Midbrain (tissue), 1 donor: ENCODE measurements around the gene H2AZ1.
"Not testable (repeated sequence)": the region's sequence is repeated elsewhere in the genome, so short reads cannot be mapped to it uniquely, and the experiment has no call there.

ENCODE experiments used
- DNase-seq: peaks from one replicate; lab custom pipeline; 2025; lab: John Stamatoyannopoulos, UW

H2AZ1 gene

DNA sequence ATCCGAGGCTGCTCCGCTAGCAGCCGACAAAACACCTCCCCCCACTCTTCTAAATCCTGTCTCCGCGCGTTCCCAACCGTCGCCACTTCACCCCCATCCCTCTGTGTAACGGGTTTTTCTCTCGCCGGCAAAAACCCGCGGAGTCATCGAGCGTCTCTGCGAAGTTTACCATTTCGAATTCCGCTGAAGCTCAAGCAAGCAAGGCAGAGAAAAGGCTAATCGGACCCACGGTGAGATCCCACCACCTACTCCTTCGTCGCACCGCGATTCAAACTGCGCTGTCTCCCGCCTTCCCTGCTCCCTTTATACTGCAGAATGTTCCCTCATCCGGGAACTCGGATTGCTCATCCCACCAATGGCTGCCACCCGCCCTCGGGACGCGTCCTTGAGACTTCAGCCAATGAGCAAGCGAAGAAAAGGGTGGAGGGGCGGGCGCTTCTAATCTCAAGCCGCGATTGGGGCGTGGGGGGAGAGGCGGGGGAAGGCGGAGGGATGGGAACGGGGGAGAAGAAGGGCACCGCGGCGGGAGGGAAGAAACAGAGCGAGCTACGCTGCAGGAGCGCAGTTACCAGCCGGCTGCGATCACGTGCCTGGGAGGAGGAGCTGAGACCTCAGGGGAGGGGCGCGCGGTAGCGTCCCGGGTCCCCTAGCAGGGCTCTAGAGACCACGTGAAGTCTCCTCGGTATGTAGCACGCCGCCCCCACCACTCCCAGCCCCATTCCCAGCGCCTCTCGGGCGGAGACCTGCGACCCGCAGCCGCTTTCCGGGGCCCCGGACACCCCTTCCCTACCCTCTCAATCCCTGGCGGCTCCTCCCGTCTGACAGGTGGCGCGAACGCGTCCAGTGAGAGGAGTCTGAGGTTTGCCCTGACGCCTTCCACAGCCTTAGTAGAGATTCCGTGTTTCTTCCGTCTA lies at the start of gene H2AZ1:
Gene H2AZ1, minus strand, starts transcription at position 277 of the 914 bp plus-strand sequence. Its CDS starts 105 bp downstream, at position 172.
- DNase-seq = peak; percentile 99

DNA sequence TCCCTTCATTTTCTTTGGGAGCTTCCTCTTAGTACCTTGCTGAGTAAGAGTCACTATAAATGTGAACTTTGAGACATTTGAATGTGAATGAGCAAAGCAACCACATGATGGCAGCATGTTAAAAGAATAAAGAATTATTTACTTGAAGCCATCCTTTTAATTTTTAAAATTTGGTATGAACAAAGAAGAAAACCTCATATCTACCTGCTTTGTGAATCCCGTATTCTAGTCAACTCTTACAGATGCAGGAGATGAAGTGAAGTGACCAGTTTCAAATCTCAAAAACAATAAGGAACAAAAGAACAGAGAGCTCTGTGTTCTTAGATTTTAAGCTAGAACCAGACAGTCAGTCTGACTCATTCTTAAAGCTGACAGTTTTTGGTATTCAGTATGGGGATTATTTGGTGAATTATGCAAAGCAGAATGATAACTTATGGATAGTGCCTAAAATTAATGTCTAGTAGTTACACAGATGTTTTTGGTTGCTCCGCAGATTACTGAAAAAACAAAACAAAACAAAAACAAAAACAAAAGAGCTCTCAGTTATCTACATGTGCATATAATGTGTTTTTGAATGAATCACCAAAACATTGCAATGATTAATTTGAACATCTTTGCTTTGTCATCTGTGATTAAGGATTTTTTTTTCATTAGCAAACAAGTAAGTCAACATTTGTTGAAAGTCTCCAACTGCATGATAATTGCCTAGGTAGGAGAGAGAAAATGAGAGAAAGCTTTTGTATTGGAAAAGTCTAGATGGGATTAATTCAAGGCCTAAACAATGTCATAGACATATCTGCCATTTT lies 48.2 kb upstream of the H2AZ1 start:
- DNase-seq = peak; percentile 47

DNA sequence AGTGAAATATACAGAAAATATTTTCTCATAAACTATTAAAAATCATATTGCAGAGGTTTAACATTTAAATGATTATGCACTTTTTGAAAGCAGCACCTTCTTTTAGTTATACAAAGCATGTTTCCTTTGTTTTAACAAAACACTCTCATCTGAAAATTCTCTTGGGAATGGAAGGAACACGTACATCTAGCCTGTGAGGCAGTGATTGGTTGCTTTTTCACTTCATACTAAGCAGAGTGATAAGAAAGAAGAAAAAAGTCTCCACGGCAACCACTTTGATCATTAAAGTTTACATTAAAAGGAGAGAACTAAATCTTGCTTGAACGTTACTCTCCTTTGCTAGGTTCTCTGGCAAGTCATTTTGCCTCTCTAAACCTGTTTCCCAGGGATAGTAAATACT lies 41.7 kb upstream of the H2AZ1 start:
- DNase-seq = no peak

DNA sequence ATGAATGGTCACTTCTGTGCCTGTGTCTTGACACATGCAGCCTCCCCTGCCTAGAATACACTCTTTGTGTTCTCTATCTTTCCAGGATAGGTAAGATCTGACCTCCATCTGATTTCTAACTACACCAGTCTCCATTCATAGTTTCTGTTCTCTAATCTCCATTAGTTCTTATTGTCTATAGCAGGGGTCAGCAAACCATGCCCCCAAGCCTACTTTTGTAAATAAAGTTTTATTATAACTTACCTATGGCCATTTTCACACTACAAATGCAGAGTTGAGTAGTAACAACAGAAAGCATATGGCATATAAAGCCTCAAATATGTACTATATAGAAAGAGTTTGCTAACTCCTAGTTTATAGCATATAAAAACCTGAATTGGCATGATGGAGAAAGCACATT lies 37.6 kb upstream of the H2AZ1 start:
- no peak for DNase-seq

DNA sequence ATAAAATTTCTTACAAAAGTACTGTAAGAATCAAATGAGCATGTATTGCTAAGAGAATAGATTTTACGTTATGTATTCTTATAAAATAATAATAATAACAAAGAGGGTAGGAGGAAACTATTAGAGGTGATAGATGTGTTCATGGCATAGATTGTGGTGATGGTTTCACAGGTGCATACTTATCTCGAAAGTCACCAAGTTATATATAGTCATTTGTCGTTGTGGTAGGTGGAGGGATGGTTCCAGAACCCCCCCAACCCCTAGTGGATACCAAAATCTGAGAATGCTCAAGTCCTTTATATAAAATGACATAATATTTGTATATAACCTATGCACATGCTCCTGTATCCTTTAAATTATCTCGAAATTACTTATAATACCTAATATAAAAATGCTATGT lies 36.7 kb upstream of the H2AZ1 start:
- DNase-seq = no peak

DNA sequence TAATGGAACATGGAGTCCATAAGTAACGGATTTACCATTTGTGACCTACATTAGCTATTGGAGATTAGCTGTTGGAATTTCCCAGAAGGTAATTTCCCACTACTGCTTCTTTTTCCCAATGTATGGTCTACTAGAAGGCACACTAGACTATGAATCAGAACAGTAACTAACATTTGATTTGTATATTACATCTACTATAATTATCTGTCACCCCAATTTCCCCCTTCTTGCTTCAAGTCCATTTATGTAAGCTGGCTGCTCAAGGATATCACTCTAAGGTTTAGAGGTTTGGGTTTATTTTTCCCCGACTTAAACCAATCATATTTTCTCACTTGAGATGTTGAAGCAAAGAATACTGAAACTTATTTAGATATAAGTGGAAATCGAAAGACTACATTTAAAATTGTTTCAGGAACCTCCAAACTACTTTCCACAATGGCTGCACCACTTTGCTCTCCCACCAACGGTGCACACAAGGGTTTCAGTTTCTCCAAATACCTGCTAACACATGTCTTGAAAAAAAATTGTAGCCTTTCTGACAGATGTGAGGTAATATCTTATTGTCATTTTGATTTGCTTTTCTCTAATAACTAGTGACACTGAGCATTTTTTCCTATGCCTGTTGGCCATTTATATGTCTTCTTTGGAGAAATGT lies 33.3 kb upstream of the H2AZ1 start:
- DNase-seq = no peak

DNA sequence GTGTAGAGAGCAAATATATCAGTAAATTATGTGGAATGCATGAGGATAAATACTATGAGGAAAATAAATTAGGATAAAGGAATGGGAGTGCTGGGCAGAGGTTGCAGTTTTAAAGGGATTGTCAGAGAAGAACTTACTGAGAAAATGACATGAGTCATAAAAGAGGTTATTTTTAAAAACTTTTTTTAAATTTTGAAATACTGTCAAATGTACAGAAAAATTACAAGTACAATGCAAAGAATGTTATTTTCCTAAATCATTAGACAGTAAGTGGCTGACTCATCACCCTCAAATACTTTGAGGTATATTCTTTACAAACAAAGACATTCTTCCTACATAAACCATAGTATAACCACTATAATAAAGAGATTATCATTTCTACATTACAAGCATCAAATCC lies 29.8 kb upstream of the H2AZ1 start:
- DNase-seq = no peak

DNA sequence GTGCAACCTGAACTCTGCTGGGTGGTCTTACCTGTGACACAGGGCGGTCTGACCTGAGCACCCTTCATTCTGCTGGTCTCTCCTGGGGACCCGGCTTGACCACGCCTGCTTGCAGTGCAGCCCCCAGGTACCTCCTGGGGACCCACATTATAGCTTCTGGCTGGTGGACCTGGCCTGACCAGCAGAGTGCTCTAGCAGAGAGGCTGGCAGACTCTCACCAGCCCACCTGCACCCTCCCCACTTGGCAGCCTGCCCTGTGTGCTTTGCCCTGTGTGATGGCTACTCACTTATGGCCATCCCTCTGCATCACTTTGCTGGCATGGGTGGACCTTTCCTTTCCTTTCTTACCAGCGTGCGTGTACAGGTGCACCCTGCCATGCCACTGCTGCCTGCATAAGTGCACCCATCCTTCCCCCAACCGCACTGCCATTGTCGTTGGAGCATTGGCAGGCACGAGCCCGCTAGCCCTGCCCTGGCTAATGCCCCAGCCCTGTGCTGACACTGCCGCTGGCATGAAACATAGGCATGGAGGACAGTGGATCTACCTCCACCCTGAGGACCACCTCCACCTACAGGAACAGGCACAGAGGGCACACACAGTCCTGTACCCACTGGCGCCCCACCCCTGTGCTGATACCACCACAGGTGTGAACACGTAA lies 21.5 kb upstream of the H2AZ1 start:
- DNase-seq = no peak

DNA sequence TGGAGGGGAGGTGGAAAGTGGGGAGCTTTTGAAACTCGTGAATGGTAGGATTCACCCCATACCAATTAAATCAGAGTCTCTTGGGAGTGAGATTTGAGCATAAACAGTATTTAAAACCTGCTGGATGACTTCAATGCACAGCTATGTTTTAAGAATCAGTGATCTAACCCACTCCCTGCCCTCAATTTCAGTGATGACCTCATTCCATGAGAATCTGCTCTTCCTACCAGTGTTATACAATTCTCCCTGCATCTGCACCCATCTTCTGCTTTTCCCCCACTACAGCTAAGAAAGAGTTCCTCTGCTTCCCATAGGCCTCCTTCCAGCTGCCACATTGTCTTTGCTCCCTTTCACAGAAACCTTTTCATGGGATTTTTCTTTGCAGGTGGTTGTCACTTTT lies 18.3 kb upstream of the H2AZ1 start:
- DNase-seq = no peak

DNA sequence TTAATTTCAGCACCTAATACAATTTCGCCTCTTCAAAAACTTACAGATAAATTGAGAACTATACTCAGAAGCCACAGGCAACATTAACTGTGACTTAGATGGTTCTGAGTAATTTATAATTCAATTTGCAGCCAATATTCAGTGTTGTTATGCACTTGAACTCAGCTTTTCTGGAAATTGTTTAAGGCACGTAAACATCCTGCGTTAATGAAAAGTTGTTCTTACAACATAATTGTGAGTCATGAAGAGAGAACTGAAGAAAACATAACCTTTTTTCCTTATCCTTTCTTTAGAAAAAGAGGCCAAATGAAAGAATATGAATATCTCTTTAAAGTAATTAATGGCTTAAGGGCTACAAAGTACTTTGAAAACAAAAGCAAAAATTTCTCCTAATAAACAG lies 16.6 kb upstream of the H2AZ1 start:
- no peak for DNase-seq

DNA sequence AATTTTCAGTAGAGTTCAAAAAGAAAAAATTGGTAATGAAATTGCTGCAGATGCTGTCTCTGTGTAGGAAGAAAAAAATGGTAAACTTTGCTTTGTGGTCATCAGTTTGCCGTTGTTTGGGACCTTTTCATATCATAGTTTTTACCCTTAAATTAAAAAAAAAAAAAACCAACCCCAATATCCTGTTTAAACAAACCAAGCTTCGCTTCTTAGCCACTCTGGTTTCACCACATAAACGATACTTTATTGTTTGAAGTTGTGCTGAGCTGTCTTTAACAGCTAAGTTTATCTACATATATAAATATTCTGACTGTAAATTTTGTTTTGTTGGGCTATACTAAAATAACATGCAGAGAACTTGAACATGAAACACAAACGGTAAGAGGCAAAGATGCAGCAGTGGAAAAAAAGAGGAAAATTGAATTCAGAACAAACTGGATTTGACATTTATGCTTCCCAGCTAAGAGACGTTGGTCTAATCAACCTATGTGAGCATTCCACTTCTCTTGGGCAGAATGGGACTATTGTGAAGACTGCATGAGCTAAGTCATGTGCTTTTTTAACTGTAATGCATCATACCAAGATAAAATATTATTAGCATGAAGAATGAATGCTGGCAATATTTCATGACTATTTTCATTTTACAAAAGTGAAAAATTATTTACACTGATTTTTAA lies 15.7 kb upstream of the H2AZ1 start:
- DNase-seq = no peak

DNA sequence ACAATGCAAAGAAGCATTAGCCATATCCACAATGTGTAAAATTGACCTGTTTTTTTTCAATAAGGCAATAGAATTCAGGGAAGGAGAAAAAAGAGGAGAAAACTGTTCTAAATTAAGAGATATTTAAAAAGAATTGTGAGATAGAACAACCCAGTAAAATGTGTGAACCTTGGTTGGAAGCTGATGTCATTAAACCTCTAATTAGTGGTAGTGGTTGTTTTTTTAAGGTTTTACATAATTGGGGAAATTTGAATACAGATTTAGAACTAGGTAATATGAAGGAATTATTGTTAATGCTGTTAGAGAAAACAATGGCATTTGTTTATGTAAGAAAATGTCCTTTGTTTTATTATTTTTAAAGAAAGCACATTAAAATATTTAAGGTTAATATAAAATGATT lies 15.1 kb upstream of the H2AZ1 start:
- no peak for DNase-seq

DNA sequence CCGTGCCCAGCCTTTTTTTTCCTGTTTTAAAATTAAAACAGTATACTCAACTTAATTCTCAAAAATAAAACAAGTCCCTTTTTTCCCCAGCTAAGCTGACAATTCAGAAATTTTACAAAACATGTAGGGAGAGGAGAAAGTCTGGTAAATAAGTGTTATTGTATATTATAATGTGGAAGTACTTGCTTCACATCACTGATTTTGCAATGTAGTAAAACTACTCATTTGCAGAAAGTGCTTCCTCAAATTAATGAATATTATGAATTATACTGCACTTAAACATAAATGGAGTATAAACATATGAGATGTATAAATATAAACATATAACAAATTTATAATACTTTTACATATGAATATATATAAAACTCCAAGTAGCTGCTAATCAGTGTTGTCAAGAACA lies 11.6 kb upstream of the H2AZ1 start:
- DNase-seq = no peak

DNA sequence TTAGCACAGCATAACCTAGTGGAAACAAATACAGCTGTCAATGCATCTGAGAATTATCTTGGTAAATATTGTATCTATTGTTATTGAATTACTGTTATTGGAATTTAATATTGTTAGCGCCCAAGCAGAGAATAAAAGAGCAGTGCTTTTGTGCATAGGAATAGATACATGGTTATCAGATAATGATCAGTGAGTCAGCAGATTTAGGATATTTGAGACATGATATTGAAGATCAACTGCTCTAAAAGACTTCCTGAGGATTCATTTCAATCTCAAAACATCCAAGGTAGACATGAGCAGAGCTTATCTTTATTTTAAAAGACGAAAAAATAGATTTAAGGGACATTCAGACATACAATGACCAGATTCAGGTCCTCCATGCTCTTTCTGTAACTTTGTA lies 10.6 kb upstream of the H2AZ1 start:
- no peak for DNase-seq

DNA sequence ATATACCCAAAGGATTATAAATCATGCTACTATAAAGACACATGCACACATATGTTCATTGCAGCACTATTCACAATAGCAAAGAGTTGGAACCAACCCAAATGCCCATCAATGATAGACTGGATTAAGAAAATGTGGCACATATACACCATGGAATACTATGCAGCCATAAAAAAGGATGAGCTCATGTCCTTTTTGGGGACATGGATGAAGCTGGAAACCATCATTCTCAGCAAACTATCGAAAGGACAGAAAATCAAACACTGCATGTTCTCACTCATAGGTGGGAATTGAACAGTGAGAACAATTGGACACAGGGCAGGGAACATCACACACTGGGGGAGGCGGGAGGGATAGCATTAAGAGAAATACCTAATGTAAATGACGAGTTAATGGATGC lies 8.1 kb upstream of the H2AZ1 start:
- not testable (repeated sequence) for DNase-seq

DNA sequence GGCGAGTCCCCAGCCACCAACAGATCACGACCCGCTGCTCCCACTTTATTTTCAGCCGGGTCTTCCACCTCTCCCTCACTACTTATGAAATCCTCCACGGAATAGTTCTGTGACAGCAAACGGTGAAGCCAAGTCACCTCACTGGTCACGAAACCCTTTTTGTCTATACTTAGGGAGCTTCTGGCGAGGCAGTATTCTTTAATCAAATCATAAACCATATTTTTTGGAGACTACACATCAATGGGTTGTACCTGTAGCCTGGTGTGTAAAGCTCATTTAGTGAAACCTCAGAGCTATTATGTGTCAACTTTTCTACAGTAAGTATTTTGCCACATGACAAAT lies 809 bp upstream of the H2AZ1 start:
- DNase-seq = peak; percentile 45

DNA sequence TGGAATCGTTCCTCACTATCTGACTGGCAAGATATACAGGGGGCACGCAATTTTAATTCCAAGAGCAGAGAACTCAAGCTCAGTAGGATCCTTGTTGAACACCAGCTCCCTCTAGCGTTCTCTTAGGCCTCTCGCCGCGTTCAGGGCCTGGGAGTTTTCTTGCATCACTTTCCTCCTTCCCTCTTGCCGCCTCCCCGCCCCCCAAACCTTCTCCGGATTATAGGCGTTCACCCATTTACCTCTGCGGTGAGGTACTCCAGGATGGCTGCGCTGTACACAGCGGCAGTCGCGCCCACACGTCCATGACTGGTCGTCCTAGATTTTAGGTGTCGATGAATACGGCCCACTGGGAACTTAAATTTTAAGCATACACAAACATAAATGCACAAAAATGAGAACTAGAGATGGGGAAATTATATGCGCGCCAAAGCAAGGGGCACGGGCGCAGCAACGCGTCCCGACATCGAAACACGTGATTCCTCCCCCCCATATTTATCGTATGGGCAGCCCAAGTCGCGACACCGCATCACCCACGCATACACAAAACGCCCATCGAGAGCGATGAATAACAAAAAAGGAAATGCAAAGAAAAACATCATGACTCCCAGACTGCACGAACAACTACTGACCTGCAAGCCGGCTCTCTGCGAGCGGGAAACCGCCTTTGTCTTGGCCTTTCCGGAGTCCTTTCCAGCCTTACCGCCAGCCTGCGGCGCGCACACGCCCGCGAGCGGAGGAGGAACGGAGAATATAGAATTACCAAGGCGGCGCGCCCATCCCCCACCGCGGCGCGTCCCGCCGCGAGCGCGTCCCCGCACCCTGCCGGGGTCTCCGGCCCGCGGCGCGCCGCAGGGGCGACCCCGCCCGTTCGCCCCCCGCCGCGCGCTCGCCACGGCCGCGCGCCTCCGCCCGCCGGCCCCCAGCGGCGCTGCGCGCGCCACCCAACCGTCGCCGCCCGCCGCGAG lies 759 bp downstream of the H2AZ1 start:
- peak; percentile 89 for DNase-seq

DNA sequence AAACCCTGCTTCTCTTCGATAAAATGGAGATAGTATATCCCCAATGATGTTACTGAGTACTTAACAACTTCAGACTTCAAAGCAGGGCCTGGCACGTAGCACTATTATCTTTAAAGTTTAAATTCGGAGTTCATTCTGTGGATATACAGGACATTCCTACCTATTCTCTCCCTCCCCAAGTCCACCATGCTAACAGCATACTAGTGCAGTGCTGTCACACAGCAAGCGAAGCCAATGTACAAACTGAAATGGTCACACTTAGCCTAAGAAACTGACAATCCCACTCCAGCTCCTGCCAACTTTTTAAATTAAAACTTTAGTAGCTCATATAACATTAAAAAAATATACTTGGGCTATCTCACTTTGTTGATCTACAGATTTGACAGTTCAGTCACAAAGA lies 2.5 kb downstream of the H2AZ1 start:
- no peak for DNase-seq

DNA sequence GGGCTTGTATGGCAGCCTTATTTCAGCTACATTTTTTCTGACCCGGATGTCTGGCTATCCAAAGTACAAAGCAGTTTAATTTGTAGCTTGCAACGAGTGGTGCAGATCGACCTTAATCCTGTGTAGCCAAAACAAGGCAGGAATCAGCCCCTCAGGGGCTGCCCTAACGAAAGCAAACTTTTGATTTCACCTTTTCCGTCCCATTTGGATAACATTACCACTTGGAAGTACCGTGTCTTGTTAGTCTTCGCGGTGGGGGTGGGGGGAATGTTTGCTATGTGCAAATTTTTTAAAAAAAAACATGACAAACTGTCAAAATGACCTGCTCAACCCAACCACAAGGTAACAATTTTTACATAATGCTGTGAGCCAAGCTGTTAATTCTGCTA lies 2.9 kb downstream of the H2AZ1 start:
- DNase-seq = no peak
